Vagina (tissue), 2 donors: ENCODE data around the gene ANGEL1.

Experiments
- CTCF ChIP-seq, 3 experiments: fragments of 450-650 bp in 2 of 3; fragments of 200-600 bp in 1 of 3; sonication (generic) in 1 of 3; IDR thresholded peaks; one replicate each; pipeline ENCODE4 v1.5.1; 2017 to 2019; ENCODE audit warnings: antibody characterized with exemption in 3 of 3, mild to moderate bottlenecking in 2 of 3, moderate library complexity in 2 of 3
- POLR2A ChIP-seq, 2 donors: fragments of 450-650 bp; IDR thresholded peaks; one replicate each; pipeline ENCODE4 v1.6.1; 2017; ENCODE audit warnings: antibody characterized with exemption in 2 of 2, mild to moderate bottlenecking in 2 of 2, moderate library complexity in 2 of 2
- POLR2AphosphoS5 ChIP-seq, 2 donors: sonication (generic); formaldehyde crosslinking; IDR thresholded peaks; one replicate each; pipeline ENCODE4 v1.9.0; 2017; ENCODE audit warnings: antibody characterized with exemption in 2 of 2, mild to moderate bottlenecking in 2 of 2, low read depth in 1 of 2; ENCODE audit not compliant: insufficient read depth in 1 of 2

GRCh38 chr14:76793956-76794355 is 18.7 kb downstream of the ANGEL1 start:
- TF ChIP-seq CTCF (IDR thresholded peaks at IDR 0.05): no peak
- TF ChIP-seq POLR2A (IDR thresholded peaks at IDR 0.05): no peak
- no peak for TF ChIP-seq POLR2AphosphoS5 (IDR thresholded peaks at IDR 0.05; ENCODE audit: insufficient read depth in 1 of 2, low read depth in 1 of 2)
